ENCODE data around the gene TRANK1.
"Not testable (repeated sequence)": the region's sequence is repeated elsewhere in the genome, so short reads cannot be mapped to it uniquely, and the experiment has no call there.

TRANK1 gene

DNA sequence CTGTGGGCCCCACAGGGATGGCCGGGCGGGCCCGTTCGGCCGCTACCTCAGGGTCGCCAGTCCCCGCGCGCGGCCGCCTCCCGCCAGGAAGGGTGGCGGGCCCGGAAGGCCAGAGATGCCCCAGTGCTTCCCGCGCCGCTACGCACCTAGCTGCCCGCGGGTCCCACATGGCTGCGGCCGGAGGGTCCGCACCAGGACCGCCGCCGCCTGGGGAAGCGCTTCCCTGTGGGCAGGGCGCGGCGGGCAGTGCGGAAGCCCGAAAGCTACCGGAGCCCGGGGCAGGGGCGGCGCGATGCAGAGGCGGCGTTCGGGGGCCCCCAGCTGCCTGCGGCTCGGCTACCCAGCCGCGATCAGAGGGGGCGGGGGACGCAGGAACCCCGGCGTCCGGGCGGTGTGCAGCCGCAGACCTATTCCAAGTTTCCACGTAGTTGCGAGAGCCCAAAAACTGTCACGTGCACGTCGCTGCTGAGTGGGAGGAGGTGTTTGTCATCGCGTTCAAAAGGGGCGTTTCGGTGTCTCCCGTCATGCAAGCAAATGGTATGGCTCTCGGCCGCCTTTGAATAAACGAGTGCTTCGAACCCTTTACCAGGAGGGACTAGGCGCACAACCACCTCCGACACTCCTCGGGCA lies at the start of gene TRANK1:
Gene TRANK1 (minus strand): TSS at position 414 of the 630 bp plus-strand sequence. CDS start 245 bp downstream, at position 169.
- peak; percentile 47 for DNase-seq (ENCODE audit: low spot score)

DNA sequence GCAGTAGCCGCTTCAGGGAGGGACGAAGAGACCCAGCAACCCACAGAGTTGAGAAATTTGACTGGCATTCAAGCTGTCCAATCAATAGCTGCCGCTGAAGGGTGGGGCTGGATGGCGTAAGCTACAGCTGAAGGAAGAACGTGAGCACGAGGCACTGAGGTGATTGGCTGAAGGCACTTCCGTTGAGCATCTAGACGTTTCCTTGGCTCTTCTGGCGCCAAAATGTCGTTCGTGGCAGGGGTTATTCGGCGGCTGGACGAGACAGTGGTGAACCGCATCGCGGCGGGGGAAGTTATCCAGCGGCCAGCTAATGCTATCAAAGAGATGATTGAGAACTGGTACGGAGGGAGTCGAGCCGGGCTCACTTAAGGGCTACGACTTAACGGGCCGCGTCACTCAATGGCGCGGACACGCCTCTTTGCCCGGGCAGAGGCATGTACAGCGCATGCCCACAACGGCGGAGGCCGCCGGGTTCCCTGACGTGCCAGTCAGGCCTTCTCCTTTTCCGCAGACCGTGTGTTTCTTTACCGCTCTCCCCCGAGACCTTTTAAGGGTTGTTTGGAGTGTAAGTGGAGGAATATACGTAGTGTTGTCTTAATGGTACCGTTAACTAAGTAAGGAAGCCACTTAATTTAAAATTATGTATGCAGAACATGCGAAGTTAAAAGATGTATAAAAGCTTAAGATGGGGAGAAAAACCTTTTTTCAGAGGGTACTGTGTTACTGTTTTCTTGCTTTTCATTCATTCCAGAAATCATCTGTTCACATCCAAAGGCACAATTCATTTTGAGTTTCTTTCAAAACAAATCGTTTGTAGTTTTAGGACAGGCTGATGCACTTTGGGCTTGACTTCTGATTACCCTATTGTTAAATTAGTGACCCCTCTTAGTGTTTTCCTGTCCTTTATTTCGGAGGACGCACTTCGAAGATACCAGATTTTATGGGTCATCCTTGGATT lies 48.8 kb upstream of the TRANK1 start, which contains the start of gene MLH1:
Gene MLH1 (plus strand): TSS at position 193 of the 958 bp plus-strand sequence. CDS start 30 bp downstream, at position 223.
- peak; percentile 79 for DNase-seq (ENCODE audit: low spot score)

DNA sequence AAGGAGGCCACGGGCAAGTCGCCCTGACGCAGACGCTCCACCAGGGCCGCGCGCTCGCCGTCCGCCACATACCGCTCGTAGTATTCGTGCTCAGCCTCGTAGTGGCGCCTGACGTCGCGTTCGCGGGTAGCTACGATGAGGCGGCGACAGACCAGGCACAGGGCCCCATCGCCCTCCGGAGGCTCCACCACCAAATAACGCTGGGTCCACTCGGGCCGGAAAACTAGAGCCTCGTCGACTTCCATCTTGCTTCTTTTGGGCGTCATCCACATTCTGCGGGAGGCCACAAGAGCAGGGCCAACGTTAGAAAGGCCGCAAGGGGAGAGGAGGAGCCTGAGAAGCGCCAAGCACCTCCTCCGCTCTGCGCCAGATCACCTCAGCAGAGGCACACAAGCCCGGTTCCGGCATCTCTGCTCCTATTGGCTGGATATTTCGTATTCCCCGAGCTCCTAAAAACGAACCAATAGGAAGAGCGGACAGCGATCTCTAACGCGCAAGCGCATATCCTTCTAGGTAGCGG lies 48.0 kb upstream of the TRANK1 start, which contains the start of gene EPM2AIP1:
Gene EPM2AIP1 (minus strand): TSS at position 326 of the 520 bp plus-strand sequence. CDS start 54 bp downstream, at position 272.
- DNase-seq (ENCODE audit: low spot score): peak; percentile 96

DNA sequence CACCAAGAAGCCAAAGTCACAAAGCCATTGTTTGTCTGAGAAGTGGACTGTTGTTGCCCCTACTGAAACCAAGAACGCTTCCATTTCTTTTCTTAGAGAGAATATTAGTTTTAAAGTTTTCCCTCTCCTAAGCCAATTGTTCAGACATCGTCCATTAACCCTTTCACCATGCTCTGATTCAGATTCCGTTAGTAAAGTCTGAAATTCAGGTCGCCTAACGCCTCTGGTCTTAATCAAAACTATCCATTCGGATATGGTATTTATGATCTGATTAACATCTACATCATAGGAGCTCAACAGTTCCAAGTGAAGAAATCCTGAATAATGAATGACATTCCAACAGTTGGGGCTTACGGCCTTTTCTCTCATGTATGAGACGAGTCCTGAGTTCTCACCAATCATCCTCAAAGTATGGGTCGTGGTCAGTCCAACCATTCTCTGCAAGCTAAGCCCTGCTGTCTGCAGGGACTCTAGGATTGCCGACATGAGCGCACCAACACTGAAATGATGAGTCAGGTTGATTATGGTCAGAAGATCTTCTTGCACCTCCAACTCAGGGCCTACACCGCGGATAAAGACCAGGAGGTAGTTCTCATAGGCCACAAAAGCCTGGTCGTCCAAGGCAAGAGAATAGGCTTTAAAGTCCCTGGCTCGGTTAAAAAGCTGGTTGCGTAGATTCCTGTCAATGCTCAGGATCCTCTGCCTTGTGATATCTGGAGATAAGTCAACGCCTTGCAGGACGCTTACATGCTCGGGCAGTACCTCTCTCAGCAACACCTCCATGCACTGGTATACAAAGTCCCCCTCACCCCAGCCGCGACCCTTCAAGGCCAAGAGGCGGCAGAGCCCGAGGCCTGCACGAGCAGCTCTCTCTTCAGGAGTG lies 47.3 kb upstream of the TRANK1 start:
- no peak for DNase-seq (ENCODE audit: low spot score)

DNA sequence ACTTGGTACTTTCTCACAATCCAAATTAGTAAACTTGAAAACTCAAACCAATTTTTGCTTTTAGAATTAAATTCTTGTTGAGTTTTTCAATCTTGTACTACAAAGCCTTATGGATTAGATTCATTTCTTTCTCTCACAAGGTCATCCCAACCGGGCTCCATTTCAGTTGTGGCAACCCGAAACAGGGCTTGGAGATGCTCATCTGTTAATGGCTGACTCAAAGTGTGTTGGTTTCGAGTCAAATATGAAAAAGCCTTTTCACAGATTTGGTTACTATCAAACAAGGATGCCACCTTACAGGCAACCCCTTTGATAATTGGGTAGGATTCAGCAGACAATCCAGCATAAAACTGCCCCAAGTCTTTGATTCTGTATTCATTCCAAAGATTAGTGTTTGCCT lies 46.3 kb upstream of the TRANK1 start:
- no peak for DNase-seq (ENCODE audit: low spot score)

DNA sequence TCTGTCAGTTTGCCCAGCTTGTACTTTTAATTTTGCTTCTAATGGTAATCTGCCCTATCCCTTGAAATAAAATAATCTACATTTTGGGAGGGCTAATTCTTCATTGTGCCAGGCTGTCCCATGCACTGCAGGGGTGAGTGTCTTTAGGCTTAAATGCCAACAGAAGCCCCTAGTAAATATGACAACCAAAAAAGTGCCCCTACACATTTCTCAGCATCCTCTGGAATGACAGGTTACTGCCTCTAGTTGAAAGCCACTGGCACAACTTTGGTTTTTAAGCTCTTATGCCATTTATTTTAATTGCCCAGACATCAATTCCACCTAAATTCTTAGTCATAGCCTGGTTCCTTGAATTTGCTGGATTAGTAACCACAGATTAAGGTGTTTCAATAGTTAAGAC lies 44.7 kb upstream of the TRANK1 start:
- DNase-seq (ENCODE audit: low spot score): no peak

DNA sequence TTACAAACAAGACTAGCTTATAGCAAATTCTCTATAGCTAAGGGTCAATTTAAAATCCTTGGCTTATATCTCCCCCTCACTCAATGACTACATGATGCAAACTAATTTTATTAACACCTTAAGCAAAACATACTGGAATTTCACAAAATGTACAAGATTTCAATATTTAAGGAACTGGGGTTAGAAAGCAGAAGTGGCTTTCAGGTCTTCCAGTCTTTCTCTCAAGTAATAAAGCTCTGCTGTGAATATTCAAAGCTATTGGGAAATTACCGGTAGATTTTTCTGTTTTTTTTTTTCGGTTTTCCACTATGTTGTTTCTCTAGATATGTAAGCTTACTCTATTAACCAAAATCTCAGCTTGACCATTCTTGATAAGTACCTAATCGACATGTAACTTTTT lies 44.2 kb upstream of the TRANK1 start:
- no peak for DNase-seq (ENCODE audit: low spot score)

DNA sequence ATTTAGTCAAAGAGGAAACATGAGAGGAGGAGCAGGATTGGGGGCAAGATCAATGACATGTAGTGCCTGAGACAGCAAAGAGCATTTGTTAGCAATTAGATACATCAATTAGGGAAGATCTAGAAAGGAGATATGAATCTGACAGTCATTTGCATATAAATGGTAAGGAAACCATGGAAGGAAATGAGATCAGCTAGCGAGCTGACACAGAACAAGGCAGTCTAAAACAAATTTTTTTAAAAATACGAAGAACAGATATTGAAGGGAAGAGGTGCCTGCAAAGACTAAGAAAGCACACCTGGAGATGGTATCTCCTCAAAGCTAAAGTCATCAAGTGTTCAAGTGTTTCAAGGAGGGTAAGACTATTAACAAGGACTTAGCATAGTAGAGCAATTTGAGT lies 43.5 kb upstream of the TRANK1 start:
- no peak for DNase-seq (ENCODE audit: low spot score)

DNA sequence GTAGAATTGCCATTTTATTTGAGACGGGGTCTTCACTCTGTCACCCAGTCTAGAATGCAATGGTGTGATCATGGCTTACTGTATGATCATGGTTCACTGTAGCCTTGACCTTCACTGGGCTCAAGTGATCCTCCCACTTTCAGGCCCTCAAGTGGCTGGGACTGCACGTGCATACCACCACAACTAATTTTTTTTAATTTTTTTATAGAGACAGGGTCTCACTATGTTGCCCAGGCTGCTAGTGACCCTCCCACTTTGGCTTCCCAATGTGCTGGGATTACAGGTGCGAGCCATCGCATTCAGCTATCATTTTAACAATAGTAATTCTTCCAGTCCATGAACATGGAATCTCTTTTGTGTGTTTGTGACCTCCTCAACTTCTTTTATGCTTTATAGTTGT lies 36.2 kb upstream of the TRANK1 start:
- DNase-seq (ENCODE audit: low spot score): no peak

DNA sequence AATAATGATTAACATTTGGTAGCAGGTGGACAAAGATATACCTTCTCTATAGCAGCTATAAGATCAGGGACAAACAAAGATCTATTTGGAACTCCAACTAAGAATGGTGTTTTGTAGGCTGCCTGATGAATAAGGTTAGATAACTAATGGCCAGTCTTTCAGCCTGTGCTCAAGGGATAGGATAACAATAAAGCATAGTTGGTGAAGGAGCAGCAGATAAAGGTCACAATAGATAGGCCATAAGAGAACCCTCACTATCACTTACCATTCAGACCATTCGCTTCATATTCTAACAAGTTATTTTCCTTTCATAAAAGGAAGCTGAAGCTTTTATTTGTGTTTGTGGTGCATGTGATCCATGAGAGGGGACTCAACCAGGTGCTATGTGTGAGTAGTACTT lies 28.3 kb upstream of the TRANK1 start:
- DNase-seq (ENCODE audit: low spot score): no peak

DNA sequence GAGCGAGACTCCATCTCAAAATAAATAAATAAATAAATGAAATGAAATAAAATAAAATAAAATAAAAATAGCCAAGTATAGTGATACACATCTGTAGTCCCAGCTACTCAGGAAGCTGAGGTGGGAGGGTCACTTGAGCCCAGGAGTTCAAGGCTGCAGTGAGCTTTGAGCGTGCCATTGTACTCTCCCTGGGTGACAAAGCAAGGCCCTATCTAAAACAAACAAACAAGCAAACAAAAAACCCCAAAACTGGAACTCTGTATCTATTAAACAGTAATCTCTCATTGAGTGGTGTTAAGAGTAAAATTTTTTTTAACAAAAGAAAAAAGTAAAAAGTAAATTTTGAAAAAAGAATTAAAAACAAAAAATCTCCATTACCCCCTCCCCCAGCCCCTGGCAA lies 27.3 kb upstream of the TRANK1 start:
- DNase-seq (ENCODE audit: low spot score): no peak

DNA sequence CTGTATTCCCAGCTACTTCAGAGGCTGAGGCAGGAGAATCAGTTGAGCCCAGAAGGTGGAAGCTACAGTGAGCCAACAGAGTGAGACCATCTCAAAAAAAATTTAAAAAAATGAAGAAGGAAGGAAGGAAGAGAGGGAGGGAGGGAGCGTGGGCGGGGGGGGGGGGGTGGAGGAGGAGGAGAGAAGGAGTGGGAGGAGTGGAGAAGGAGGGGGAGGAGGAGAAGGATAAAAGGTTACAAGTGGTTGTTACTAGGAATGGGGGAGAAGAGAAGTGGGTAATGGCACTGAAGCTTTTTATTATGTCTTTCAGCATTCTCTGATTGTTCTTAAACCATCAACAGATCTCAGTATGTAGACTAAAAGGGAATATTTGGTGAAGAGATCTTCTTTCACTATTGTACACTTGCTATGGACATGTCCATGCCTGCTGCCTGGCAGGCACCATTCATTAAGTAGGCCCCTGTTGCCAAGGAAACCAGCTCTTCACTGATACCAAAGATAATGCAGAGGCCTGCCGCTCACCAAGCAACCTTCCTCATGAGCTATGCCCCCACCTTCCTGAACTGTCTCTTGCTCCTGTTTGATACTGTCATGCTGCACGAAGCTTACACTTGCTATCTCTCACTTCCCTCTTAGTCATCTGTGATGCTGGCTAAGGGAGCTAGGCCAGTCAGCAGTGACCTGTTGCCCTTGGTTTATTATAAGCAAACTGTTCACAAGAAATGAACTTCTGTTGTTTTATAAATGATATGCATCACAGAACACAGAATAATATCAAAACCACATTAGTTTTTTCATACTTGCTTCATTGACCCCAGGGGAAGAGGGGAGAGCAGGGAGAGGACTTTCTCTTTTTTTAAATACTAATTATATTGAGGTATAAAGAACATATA lies 24.9 kb upstream of the TRANK1 start:
- DNase-seq (ENCODE audit: low spot score): no peak

DNA sequence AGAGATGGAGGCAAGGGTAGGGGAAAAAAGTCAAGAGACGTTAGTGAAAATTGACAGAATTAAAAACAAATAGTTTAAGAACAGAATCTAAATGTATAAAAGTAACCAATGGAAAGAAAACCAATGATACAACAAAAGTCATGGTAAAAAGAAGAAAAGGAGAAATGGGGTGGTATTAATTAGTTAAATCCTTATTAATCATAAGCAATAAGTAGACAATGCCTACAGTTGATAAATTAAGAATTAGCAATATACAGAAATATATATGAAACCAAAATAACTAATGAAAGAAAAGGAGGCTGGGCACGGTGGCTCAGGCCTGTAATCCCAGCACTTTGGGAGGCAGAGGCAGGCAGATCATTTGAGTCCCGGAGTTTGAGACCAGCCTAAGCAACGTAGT lies 24.2 kb upstream of the TRANK1 start:
- no peak for DNase-seq (ENCODE audit: low spot score)

DNA sequence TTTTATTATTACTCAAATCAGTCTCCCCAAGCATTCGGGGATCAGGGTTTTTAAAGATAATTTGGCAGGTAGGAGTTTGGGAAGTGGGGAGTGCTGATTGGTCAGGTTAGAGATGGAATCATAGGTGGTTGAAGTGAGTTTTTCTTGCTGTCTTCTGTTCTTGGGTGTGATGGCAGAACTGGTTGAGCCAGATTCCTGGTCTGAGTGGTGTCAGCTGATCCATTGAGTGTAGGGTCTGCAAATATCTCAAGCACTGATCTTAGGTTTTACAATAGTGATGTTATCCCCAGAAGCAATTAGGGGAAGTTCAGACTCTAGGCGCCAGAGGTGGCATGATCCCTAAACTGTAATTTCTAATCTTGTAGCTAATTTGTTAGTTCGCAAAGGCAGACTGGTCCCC lies 20.6 kb upstream of the TRANK1 start:
- no peak for DNase-seq (ENCODE audit: low spot score)

DNA sequence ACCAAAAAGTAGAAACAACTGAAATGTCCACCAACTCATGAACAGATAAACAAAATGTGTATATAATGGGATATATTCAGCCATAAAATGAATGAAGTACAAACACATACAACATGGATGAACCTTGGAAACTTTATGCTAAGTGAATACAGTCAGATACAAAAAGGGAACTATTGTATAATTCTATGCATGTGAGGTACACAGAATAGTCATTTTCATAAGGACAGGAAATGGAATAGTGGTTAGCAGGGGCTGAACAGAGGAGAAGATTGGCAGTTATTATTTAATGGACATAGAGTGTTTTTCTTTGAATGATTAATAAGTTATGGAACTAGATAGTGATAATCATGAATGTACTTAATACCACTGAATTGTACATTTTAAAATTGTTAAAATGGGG lies 20.0 kb upstream of the TRANK1 start:
- DNase-seq (ENCODE audit: low spot score): no peak

DNA sequence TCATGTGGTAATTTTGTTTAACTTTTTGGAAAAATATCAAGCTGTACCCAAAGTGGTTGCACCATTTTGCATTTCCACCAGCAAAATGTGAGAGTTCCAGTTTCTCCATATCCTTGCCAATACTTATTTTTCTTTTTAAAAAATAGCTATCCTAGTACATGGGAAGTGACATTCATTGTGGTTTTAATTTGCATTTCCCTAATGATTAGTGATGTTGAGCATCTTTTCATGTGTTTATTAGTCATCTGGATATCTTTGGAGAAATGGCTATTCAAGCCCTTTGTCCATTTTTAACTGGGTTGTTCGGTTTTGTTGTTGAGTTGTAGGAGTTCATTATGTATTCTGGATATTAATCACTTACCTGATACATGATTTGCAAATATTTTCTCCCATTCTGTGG lies 19.5 kb upstream of the TRANK1 start:
- DNase-seq (ENCODE audit: low spot score): no peak

DNA sequence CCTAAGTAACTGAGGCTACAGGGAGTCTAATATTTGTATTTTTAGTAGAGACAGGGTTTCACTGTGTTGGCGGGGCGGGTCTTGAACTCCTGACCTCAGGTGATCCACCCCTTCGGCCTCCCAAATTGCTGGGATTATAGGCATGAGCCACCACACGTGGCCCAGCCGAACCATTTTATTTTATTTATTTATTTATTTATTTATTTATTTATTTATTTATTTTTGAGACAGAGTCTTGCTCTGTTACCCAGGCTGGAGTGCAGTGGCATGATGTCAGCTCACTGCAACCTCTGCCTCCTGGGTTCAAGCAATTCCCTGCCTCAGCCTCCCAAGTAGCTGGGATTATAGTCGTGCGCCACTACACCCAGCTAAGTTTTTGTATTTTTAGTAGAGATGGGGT lies 18.2 kb upstream of the TRANK1 start:
- not testable (repeated sequence) for DNase-seq (ENCODE audit: low spot score)

DNA sequence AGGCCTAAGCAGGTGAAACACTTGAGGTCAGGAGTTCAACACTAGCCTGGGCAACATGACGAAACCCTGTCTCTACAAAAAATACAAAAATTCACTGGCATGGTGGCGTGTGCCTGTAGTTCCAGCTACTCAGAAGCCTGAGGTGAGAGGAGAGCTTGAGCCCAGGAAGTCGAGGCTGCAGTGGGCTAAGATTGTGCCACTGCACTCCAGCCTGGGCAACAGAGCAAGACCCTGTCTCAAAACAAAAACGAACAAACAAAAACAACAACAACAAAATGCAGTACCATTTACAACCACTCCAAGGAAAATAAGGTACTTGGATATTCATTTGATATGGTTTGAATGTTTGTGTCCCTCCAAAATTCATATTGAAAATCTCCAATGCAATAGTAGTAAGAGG lies 15.6 kb upstream of the TRANK1 start:
- DNase-seq (ENCODE audit: low spot score): no peak

DNA sequence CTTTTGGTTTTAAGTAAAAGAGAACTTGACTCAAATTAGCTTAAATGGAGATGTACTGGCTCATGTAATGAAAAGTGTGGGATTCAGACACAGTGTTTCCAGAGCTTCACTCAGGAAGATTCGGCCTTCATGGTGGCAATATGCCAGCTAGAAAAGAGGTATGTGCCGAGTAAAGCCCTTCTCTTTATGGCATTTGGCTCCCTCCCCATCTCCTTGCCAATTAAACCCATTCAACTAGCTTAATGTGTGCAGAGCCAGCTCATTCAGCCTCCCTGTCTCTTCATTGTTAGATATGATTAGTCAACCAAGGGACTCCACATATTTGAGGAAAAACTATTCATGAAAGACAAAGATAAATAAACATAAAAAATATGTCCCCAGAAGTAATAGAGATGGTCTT lies 15.0 kb upstream of the TRANK1 start:
- no peak for DNase-seq (ENCODE audit: low spot score)

DNA sequence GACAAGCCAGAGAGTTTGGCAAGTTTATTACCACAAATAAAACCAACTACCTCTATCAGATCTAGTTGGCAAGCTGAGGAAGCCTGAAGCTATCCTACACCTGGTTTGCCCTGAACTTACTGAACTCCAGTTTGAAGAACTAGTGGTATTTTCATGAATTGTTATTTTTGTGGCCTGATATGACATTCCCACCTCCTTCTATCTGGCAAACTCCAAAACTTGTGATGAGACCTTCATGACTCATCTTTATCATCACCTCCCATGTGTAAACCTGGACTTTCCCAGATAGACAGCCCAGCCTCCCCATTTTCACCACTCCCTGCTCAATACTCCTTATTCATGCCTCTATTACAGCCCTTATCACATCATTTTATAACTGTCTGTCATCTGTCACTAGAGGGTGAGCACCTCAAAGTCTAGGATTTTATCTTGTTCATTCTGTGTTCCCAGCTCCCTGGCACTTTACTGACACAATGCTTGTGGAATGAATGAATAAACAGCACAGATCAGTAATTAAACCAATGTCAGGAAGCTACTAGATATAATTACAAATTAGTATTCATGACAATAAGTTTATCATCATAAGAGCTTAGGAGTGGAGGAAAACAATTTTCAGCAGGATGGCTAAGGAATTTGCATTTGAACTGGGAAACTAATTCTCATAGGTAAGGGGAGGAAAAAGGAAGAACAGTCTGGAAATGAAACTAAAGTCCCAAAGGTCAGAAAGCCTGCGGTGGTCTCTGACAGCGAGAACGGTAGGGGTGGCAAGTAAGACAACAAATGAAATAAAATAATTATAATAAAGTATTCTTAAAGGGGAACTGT lies 13.2 kb upstream of the TRANK1 start:
- DNase-seq (ENCODE audit: low spot score): no peak
